Non-pigmented ciliary epithelial cell (primary cell): ENCODE measurements around the gene ACOT8.
"Not testable (repeated sequence)": the region's sequence is repeated elsewhere in the genome, so short reads cannot be mapped to it uniquely, and the experiment has no call there.

ENCODE experiments used
- DNase-seq: peaks from one replicate; pipeline ENCODE4 v3.0.0-alpha.2; 2010; ENCODE audit warnings: low read depth

ACOT8 gene

GRCh38 chr20:45852326-45852725, 4.9 kb downstream of the ACOT8 start:
- DNase-seq: no peak

DNA sequence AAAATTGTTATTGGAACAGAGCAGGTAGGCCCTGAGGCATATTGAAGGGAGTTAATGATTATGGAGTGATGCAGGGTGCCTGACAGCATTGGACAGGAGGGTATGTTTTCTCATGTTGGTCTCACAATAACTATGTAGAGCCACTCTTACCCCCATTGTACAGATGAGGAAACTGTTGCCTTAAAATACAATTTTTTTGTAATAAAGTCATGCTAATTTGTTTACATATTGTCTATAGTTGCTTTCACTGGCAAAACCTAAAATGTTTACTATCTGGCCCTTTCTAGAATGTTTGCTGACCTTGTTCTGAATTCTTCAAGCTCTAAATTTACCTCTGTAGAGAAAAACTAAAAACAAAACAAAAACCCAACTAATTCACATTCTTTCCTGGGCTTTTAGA, 5.7 kb downstream of the ACOT8 start:
- DNase-seq: no peak

DNA sequence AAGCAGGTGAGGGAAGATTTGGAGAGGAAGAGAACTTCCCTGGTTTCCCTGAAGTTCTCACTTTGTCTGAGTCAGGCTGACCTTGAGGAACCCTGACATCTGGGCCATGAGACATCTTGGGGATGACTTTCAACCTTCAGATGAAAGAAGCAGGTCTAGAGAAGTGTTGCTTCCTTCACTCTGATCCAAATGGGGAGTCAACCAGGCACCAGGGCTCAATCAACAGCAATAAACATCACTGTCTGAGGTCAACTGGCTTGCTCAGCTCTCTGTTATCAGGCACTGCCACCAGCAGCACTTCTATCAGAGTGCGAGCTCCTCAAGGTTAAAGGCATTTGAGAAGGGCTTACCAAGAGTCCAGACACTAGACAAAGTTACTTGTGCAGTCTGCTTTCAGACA, 6.3 kb downstream of the ACOT8 start:
- no peak for DNase-seq

DNA sequence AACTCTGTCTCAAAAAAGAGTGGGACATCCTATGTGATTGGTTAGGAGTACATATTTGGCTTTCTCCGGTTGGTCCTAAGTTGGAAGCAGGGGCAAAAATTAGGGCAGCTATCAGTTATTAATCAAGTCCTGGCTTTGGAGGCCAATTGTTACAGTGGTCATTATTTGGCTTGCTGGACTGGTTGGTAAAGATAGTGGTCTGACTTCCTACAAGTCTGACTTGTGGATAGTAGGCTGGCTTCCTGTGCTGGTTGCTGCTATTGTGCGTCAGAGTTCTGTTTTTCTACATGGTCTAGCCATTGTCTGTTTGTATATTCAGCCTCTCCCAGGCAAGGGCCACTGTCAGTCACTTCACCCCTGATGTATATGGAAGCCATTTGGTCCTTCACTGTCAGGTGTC, 7.0 kb downstream of the ACOT8 start:
- DNase-seq: no peak

GRCh38 chr20:45848969-45849582, 8.1 kb downstream of the ACOT8 start:
- no peak for DNase-seq

- no peak for DNase-seq
These were observed 8.8 kb downstream of the ACOT8 start for GRCh38 chr20:45848421-45848820.

DNA sequence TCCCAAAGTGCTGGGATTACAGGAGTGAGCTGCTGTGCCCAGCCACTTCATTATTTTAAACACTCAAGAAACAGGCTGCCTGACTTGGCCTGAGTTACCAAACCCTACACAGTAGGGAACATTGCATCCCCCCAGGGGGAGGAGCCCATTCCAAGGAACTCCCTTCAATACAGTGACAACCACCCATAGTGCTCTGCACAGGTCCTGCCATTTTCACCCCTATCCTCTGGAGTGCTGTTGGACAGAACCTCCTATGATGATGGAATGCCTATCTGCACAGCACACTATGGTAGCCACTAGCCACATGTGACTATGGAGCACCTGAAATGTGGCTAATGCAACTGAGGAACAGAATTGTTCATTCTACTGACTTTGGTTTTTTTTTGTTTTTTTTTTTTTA, 11.7 kb downstream of the ACOT8 start:
- DNase-seq: no peak

DNA sequence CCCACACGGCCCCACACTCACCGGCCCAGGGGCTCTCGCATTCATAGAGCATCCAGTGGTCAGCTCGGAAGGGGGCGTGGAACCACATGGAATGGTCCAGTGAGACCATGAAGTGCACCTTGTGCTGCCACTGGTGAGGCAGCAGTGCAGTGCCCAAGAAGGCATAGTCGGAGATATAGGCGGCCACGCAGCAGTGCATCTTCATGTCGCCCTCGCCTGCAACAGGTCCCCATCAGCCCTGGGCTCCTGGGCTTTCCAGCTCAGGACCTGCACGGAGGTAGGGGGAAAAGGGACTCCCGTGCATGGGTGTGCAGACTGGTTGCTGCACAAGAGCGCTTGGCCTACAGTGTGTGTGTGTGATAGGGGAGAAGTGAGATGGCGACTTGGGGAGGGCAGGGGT, 13.7 kb downstream of the ACOT8 start:
- no peak for DNase-seq

GRCh38 chr20:45842169-45842812, 14.9 kb downstream of the ACOT8 start:
- DNase-seq: no peak

DNA sequence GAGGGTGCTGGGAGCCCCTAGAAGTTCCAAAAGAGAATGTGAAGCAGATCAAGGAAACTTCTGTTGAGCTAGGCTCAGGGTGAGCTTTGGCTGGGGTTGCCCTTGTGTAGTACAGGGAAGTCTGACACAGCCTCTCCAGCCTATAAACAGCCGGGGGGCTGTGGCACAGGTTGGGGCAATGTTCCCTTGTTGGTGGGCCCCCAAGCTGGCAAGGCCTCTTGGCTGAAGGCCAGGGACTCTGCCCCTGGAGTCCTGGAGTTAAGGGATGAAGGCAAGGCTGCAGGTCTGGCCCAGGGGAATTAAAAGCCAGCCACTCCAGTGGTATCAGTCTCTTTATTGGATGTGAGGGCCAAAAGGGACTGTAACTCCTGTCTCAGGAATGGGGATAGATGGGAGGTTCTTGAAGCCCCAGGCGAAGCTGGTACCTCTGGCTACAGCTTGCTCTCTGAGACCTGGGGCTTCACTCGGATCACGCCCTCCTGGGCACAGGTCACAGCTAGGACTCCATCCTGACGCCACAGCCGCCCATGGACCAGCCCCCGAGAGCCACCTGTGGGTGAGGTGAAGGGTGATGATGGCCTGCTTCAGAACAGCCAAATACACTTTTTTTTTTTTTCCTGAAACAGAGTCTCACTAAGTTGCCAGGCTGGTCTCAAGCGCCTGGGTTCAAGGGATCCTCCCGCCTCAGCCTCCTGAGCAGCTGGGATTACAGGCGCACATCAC, 15.6 kb downstream of the ACOT8 start:
- no peak for DNase-seq

DNA sequence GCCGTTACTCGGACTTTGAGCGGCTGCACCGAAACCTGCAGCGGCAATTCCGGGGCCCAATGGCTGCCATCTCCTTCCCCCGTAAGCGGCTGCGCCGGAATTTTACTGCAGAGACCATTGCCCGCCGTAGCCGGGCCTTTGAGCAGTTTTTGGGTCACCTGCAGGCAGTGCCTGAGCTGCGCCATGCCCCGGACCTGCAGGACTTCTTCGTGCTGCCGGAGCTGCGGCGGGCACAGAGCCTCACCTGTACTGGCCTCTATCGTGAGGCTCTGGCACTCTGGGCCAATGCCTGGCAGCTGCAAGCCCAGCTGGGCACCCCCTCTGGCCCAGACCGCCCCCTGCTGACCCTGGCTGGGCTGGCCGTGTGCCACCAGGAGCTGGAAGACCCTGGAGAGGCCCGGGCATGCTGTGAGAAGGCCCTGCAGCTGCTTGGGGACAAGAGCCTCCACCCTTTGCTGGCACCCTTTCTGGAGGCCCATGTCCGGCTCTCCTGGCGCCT, 16.4 kb downstream of the ACOT8 start:
- no peak for DNase-seq

GRCh38 chr20:45836841-45837240, 20.4 kb downstream of the ACOT8 start:
- no peak for DNase-seq

- DNase-seq: no peak
These were observed 21.4 kb downstream of the ACOT8 start for GRCh38 chr20:45835825-45836224.

DNA sequence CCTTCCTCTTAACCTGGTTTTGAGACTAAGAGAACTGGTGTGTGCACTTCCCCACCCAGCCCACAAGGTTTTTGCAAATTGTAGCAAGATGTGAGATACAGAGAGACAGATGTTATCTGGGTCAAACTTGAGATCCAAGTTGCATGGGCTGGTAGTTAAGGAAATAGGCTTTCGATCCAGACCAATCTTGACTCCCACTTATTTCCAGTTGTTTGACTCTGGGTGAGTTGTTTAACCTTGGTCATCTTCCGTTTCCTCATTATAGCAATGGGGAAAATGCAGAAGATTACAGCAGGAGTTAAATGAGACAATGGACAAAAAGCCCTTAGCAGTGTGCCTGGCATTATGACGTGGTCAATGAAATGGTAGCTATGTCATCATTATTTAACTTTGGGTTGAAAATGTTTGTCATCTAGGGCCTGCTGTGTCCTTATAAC, 21.8 kb downstream of the ACOT8 start:
- no peak for DNase-seq

DNA sequence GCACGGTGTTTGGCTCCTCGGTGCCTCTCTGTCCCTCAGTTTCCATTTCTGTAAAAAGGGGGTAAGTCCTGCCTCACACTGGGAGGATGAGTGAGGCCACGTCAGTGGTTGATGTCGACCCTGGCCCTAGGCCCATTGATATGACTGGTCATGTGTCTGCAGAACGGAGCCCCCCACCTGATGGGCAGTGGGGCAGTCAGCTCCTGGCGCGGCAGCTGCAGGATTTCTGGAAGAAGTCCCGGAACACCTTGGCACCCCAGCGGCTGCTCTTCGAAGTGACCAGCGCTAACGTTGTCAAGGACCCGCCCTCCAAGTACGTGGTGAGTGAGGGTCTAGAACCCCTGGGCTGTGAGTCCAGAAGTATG, 22.4 kb downstream of the ACOT8 start:
- DNase-seq: no peak

DNA sequence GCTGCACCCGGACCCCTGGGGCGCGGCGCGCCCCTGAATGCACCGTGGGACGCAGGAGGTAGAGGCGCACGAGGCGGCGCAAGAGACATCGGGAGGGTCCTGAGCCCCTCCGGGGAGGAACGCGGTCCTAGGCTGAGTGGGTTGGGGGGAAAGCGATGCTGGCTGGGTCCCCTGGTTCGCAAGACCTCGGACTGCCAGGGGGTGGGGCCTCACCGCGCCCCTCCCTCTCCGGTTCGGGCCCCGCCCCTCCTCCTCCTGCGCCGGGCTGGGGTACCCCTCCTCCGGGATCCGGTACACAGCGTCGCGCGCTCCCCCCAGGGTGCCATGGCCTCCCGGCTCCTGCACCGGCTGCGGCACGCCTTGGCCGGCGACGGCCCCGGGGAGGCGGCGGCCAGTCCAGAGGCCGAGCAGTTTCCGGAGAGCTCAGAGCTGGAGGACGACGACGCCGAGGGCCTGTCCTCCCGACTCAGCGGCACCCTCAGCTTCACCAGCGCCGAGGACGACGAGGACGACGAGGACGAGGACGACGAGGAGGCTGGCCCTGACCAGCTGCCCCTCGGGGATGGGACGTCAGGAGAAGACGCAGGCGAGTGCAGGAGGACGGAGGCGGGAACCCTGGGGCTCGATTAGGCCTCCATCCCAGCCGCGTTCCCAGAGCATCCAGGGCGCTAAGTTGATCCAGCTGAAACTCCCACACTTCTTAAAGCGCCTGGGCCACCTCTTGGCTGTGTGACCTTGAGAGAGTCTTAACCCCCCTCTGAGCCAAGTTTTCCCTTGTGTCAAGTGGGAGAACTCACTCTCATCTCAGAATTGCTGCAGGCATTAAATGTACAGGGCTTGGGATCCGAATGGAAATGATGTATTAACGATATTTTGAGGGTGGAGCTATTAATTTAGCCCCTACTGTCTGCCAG, 23.1 kb downstream of the ACOT8 start:
- DNase-seq: no peak

DNA sequence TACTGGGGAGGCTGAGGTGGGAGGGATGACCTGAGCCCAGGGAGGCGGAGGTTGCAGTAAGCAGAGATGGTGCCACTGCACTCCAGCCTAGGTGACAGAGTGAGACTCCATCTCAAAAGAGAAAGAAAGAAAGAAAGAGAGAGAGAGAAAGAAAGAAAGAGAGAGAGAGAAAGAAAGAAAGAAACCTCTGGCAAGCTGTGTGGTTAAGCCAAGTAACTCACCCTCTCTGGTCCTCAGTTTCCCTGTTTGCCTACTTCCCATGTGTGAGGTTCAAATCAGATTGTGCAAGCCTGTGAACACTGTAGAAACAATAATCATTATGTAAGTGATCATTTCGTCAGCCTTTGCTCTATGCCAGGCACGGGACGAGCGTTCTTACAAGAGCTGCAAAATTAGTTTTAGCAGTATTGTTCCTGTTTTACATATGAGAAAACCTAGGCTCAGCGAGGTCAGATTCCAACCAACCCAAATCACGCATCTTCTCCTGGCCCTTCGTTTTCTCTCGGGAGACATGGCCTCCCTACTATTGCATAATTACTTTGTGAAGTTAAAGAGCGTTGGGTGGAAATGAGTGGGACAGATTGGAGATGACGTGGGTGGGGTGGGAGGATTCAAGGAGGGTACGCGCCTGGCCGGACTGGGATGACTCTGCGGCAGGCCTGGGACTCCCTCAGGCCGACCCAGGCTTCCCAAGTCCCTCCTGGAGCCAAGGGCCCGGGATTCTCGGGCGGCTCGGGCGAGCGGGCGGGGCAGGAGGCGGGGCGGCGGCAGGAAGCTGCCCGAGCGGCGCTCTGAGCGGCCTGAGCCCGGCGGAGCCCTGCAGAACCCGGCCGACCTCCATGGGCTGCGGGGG, 23.9 kb downstream of the ACOT8 start, which contains the start of gene SNX21:
Gene SNX21, plus strand, starts transcription at position 770 of the 853 bp plus-strand sequence. CDS start 121 bp downstream, outside the sequence.
- DNase-seq: peak; percentile 60

- no peak for DNase-seq
These were observed 24.6 kb downstream of the ACOT8 start for GRCh38 chr20:45832619-45833018.

DNA sequence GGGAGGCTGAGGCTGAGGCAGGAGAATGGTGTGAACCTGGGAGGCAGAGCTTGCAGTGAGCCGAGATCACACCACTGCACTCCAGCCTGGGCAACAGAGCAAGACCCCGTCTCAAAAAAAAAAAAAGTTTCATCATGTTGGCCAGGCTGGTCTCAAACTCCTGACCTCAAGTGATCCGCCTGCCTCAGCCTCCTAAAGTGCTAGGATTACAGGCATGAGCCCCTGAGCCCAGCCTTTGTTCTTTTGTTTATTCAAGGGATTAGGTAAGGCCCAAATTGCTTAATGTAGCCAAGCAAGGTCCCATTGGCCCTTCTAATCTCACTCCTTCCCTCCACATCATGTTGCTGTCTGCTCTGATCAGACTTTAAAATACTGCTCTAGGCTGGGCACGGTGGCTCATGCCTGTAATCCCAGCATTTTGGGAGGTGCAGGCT, 27.5 kb downstream of the ACOT8 start:
- not testable (repeated sequence) for DNase-seq

DNA sequence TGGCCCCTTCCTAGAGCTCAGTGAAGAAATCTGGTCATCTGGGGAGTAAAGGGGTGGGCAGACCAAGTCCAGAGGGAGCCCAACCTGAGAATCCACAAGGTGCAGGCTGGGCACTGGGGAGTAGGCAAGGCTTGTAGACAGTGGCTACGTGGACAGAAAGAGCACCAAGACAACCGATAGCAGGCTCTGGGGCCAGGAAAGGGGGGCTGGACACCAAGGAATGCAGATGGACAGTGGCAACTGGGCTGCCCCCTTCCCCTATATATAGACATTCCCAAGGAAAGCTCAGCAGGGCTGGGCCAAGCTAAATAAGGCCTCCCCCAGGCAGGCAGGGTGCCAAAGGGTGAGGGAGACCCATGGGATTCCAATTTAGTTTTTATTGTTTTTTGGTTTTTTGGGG, 28.6 kb downstream of the ACOT8 start:
- DNase-seq: no peak

DNA sequence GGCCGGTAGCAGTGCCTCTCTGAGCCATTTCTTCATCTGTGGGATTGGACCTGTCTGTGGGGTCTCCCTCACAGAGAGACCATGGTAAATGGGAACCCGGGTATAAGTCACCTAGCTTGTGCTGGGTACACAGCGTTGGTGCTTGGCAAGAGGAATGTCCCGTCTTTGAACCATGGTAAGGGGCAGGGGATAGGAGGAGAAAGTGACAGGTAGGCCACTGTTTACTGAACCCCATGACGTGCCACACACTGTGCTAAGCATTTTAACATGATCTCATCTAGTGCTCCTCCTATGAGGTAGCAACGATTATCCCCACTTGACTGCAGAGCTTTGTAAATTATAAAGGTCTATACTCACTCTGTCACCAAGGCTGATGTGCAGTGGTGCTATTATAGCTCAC, 29.5 kb downstream of the ACOT8 start:
- DNase-seq: no peak
